Astrocyte (in vitro differentiated cells and primary cell): ENCODE measurements around the gene ETNPPL. TPM values are rescaled to one million over a fixed set of nuclear protein-coding genes. Genes with fewer than 3 reads are reported as not detected.

Experiments used
- DNase-seq: peaks from one replicate; pipeline ENCODE4 v3.0.0-alpha.2; 2010; ENCODE audit warnings: low read depth
- FAIRE-seq: peaks from 2 replicates; lab custom pipeline; 2011; peaks lifted over from hg19 to GRCh38; lab: Jason Lieb, UNC
- H2AFZ ChIP-seq: 2 replicates; pipeline ENCODE4 v1.6.0; 2012; ENCODE audit warnings: low read depth, low read length, inconsistent platforms
- H3K27ac ChIP-seq: 2 replicates; pipeline ENCODE4 v1.5.1; 2011; ENCODE audit warnings: low read depth, low read length, inconsistent platforms
- H3K27me3 ChIP-seq: 2 replicates; pipeline ENCODE4 v1.6.0; 2011; ENCODE audit warnings: low read length, inconsistent platforms; ENCODE audit not compliant: insufficient read depth
- H3K36me3 ChIP-seq: 2 replicates; pipeline ENCODE4 v1.5.1; 2011; ENCODE audit warnings: low read length, inconsistent platforms; ENCODE audit not compliant: insufficient read depth
- H3K4me1 ChIP-seq: 2 replicates; pipeline ENCODE4 v1.5.1; 2011; ENCODE audit warnings: low read length, inconsistent platforms; ENCODE audit not compliant: insufficient read depth
- H3K4me2 ChIP-seq: 2 replicates; pipeline ENCODE4 v1.6.0; 2012; ENCODE audit warnings: low read length, inconsistent platforms
- H3K4me3 ChIP-seq: 2 replicates; pipeline ENCODE4 v1.5.1; 2011; ENCODE audit warnings: low read depth, mild to moderate bottlenecking, low read length, inconsistent platforms; ENCODE audit not compliant: insufficient read depth
- H3K79me2 ChIP-seq: 2 replicates; pipeline ENCODE4 v1.6.0; 2012; ENCODE audit warnings: mild to moderate bottlenecking, low read length, inconsistent platforms; ENCODE audit not compliant: insufficient read depth
- H3K9ac ChIP-seq: 2 replicates; pipeline ENCODE4 v1.6.0; 2012; ENCODE audit warnings: mild to moderate bottlenecking, low read length, inconsistent platforms
- H3K9me3 ChIP-seq: 2 replicates; pipeline ENCODE4 v1.5.1; 2012; ENCODE audit warnings: low read depth, mild to moderate bottlenecking, low read length, inconsistent platforms; ENCODE audit not compliant: insufficient read depth
- H4K20me1 ChIP-seq: 2 replicates; pipeline ENCODE4 v1.6.0; 2012; ENCODE audit warnings: low read length, inconsistent platforms; ENCODE audit not compliant: insufficient read depth
- H3K27ac Mint-ChIP-seq: one replicate; pipeline ENCODE4 v1.8.0; 2021; ENCODE audit warnings: mild to moderate bottlenecking, mixed read lengths; ENCODE audit not compliant: unreplicated experiment
- H3K27me3 Mint-ChIP-seq: one replicate; pipeline ENCODE4 v1.8.0; 2021; ENCODE audit warnings: low read depth, mixed read lengths; ENCODE audit not compliant: unreplicated experiment
- H3K36me3 Mint-ChIP-seq: one replicate; pipeline ENCODE4 v1.8.0; 2021; ENCODE audit warnings: low read depth, mixed read lengths; ENCODE audit not compliant: unreplicated experiment
- H3K4me1 Mint-ChIP-seq: one replicate; pipeline ENCODE4 v1.8.0; 2021; ENCODE audit warnings: low read depth, mixed read lengths; ENCODE audit not compliant: unreplicated experiment
- H3K4me3 Mint-ChIP-seq: one replicate; pipeline ENCODE4 v1.8.0; 2021; ENCODE audit warnings: mild to moderate bottlenecking, moderate library complexity, mixed read lengths; ENCODE audit not compliant: unreplicated experiment
- H3K9me3 Mint-ChIP-seq: one replicate; pipeline ENCODE4 v1.8.0; 2021; ENCODE audit warnings: mild to moderate bottlenecking, mixed read lengths; ENCODE audit not compliant: unreplicated experiment
- CTCF ChIP-seq: IDR thresholded peaks from 2 replicates; pipeline ENCODE4 v1.5.1; 2011; ENCODE audit warnings: low read depth, mild to moderate bottlenecking, inconsistent platforms, low read length, moderate library complexity; ENCODE audit not compliant: insufficient read depth
- EZH2 ChIP-seq: IDR thresholded peaks from 2 replicates; pipeline ENCODE4 v1.6.1; 2012; ENCODE audit warnings: mild to moderate bottlenecking, low read length, inconsistent platforms; ENCODE audit not compliant: insufficient read depth
- total RNA-seq: library from RNA; stranded (reverse); gene quantifications from 2 replicates; pipeline ENCODE4 v1.2.1, GENCODE V29; 2021

Gene ETNPPL
- total RNA-seq, 1 donor from 2014 or later: not detected

DNA sequence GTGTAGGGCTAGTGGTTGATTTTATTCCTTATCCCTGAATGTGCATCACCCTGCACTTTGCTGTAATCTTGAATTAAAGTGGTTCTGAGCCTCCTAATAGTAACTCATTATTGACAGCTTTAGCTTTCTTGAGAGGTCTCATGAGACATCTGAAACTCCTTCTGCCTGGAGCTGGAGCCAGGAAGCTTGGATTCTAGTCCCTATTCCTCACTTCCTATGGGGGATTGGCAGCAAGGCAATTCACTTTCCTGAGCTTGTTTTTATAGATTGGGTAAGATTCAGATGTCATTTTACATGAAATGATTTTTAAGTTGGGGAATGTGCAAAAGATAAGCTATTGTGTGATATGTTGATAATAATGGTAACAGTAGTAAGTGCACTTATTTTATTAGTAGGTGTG lies 17.1 kb upstream of the ETNPPL start:
- FAIRE-seq: no peak

DNA sequence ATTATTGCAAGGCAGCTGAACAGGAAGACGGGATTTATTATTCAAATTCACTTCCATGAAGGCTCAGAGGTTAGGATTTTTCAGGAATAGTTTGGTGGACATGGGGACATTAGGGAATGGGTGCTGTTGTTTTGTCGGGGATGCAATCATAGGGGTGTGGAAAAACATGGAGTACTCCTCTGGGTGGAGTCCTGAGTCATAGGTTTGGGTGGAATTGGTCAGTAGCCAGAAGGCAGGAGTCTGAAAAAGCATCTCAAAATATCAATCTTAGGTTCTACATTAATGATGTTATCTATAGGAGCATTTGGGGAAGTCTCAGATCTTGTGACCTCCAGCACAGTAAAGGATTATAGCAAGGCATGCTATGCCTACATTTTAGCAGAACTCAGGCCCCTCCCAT lies 14.5 kb upstream of the ETNPPL start:
- Mint-ChIP-seq H3K27ac (no peak overlapping the region), H3K4me1 (no peaks in the 10 kb centered on the region), H3K9me3 (no peaks in the 10 kb centered on the region), H3K27me3 (peaks cover 2% of the 10 kb centered on the region), H3K4me3 (no peak overlapping the region), H3K36me3 (no peaks in the 10 kb centered on the region)
- Histone ChIP-seq H3K9ac (no peak overlapping the region), H3K27ac (no peak overlapping the region), H3K79me2 (no peaks in the 10 kb centered on the region), H3K9me3 (no peaks in the 10 kb centered on the region), H4K20me1 (no peaks in the 10 kb centered on the region), H3K27me3 (peaks cover 2% of the 10 kb centered on the region), H3K36me3 (no peaks in the 10 kb centered on the region), H3K4me3 (no peak overlapping the region), H2AFZ (no peak overlapping the region), H3K4me2 (no peak overlapping the region), H3K4me1 (no peaks in the 10 kb centered on the region)
- FAIRE-seq: no peak
- DNase-seq: no peak
- TF ChIP-seq EZH2: no peak
- TF ChIP-seq CTCF: no peak

More for the DNA sequence above, 17.1 kb upstream of the ETNPPL start:
- Histone ChIP-seq H3K27me3 (peaks cover 2% of the 10 kb centered on the region), H3K4me1 (no peaks in the 10 kb centered on the region), H3K79me2 (no peaks in the 10 kb centered on the region), H3K4me2 (no peak overlapping the region), H2AFZ (no peak overlapping the region), H3K36me3 (no peaks in the 10 kb centered on the region), H3K27ac (no peak overlapping the region), H4K20me1 (no peaks in the 10 kb centered on the region), H3K9me3 (no peaks in the 10 kb centered on the region), H3K4me3 (no peak overlapping the region), H3K9ac (no peak overlapping the region)
- DNase-seq: no peak
- Mint-ChIP-seq H3K36me3 (no peaks in the 10 kb centered on the region), H3K9me3 (no peaks in the 10 kb centered on the region), H3K27ac (no peak overlapping the region), H3K27me3 (peaks cover 2% of the 10 kb centered on the region), H3K4me3 (no peak overlapping the region), H3K4me1 (no peaks in the 10 kb centered on the region)
- TF ChIP-seq CTCF (no peak), EZH2 (no peak)

GRCh38 chr4:108775921-108776320 lies 13.1 kb upstream of the ETNPPL start:
- Mint-ChIP-seq H3K36me3 (no peaks in the 10 kb centered on the region), H3K27ac (no peak overlapping the region), H3K9me3 (no peaks in the 10 kb centered on the region), H3K4me3 (no peak overlapping the region), H3K27me3 (peaks cover 3% of the 10 kb centered on the region), H3K4me1 (no peaks in the 10 kb centered on the region)
- Histone ChIP-seq H4K20me1 (no peaks in the 10 kb centered on the region), H3K79me2 (no peaks in the 10 kb centered on the region), H3K4me2 (no peak overlapping the region), H3K4me3 (no peak overlapping the region), H3K9ac (no peak overlapping the region), H3K27me3 (peaks cover 2% of the 10 kb centered on the region), H3K36me3 (no peaks in the 10 kb centered on the region), H3K4me1 (no peaks in the 10 kb centered on the region), H2AFZ (no peak overlapping the region), H3K9me3 (no peaks in the 10 kb centered on the region), H3K27ac (no peak overlapping the region)
- DNase-seq (no peak), FAIRE-seq (no peak)
- TF ChIP-seq EZH2 (no peak), CTCF (no peak)
